ENCODE measurements around the gene RPL36. TPM values are rescaled to one million over a fixed set of nuclear protein-coding genes. Genes with fewer than 3 reads are reported as not detected.
A peak's percentile ranks its signal among the peaks of the same experiment; 100 is the strongest.

RPL36 gene
- total and polyA plus RNA-seq, 2 of the 8 experiments (the other 6 are each of a cell fraction or from before 2014, with no cell fraction given): 951 to 1,075 TPM

GRCh38 chr19:5698635-5699422, 8.7 kb downstream of the RPL36 start:
- no peak overlapping the region for H3K4ac ChIP-seq (replicated peaks; ENCODE audit: insufficient read length, low read depth, low read length)
- H2AFZ ChIP-seq (ENCODE audit: low read length): no peak overlapping the region
- no peak overlapping the region for H2BK20ac ChIP-seq (ENCODE audit: low read length)
- no peak for DNase-seq (ENCODE audit: low read depth in 1 of 2, low spot score in 2 of 2)
- no peaks in the 10 kb centered on the region for H3K4me1 ChIP-seq (replicated peaks in 1 of 4; ENCODE audit: control insufficient read depth in 3 of 4, insufficient read depth in 4 of 4, low read length in 3 of 4)
- H3K4me3 ChIP-seq (ENCODE audit: extremely low read depth in 1 of 4, insufficient read depth in 2 of 4, low read depth in 3 of 4, low read length in 4 of 4): no peak overlapping the region
- no peak overlapping the region for H4K5ac ChIP-seq (ENCODE audit: insufficient read length, low read depth, low read length)
- no peaks in the 10 kb centered on the region; the same call in 1 of the 2 replicates for H3K79me1 ChIP-seq (ENCODE audit: low read depth, low read length)
- peaks cover 0 to 9% of the 10 kb centered on the region in 2 experiments; a peak in 1 of 4 replicates for H3K9me3 ChIP-seq (ENCODE audit: insufficient read depth in 2 of 2, low read depth in 1 of 2, low read length in 1 of 2)
- H3K36me3 ChIP-seq (ENCODE audit: control insufficient read depth in 2 of 4, insufficient read depth in 4 of 4, low read length in 3 of 4): peaks cover 35 to 77% (median 64%) of the 10 kb centered on the region in 4 experiments
- no peak overlapping the region for H4K91ac ChIP-seq (replicated peaks; ENCODE audit: insufficient read length, low read length)
- no peak overlapping the region for H2BK15ac ChIP-seq (ENCODE audit: low read length)
- H3K56ac ChIP-seq (replicated peaks; ENCODE audit: insufficient read length, low read depth, low read length): no peak overlapping the region
- ChIA-PET CTCF (ENCODE audit: partially characterized antibody) (interaction anchor here (0.9 to 2.0 kb wide), 5 partner anchors 8 to 13 kb away, joined by 3 to 9 read pairs (median 4); partner anchors contain the start of gene RPL36), POLR2A (ENCODE audit: partially characterized antibody) (interaction anchor here (0.7 to 15.6 kb wide), 6 partner anchors 9 to 83 kb away, joined by 3 to 620 read pairs (median 4); partner anchors contain the start of genes CATSPERD, LONP1, RPL36 and SAFB)
- no peak overlapping the region for H2AK5ac ChIP-seq (ENCODE audit: low read depth, low read length)
- no peaks in the 10 kb centered on the region for H3K27me3 ChIP-seq (replicated peaks in 1 of 4; ENCODE audit: control insufficient read depth in 3 of 4, extremely low read depth in 1 of 4, insufficient read depth in 3 of 4, low read length in 3 of 4)
- no peak overlapping the region for H2BK5ac ChIP-seq (ENCODE audit: low read depth, low read length)
- H4K8ac ChIP-seq (ENCODE audit: extremely low read depth, insufficient read depth, low read length): no peak overlapping the region
- no peak overlapping the region for H3K9ac ChIP-seq (replicated peaks in 1 of 4; ENCODE audit: extremely low read depth in 1 of 4, low read depth in 3 of 4, low read length in 3 of 4)
- peaks cover 0 to 2% of the 10 kb centered on the region in 2 experiments; a peak in 1 of 4 replicates for H3K79me2 ChIP-seq (ENCODE audit: control insufficient read depth in 1 of 2, insufficient read depth in 2 of 2, low read length in 2 of 2)
- FAIRE-seq: no peak
- no peak overlapping the region for H3K23ac ChIP-seq (ENCODE audit: insufficient read length)
- H4K20me1 ChIP-seq (replicated peaks in 1 of 2; ENCODE audit: control insufficient read depth in 1 of 2, insufficient read depth in 2 of 2, low read length in 2 of 2): peaks cover 20 to 25% of the 10 kb centered on the region in 2 experiments
- H2BK120ac ChIP-seq (replicated peaks; ENCODE audit: low read depth, low read length): no peak overlapping the region
- 95% methylated on average over 38 of the region's 38 CpGs; no CpG with 5 or more reads in 1 of the 2 experiments for WGBS, 2 experiments (ENCODE audit: extremely low coverage in 1 of 2, insufficient coverage in 1 of 2, insufficient read length in 1 of 2, insufficient replicate concordance in 2 of 2, low coverage in 1 of 2, low lambda C conversion rate in 2 of 2, missing lambda C conversion rate in 1 of 2)
- H3K14ac ChIP-seq (ENCODE audit: insufficient read length): no peak overlapping the region
- no peak overlapping the region for H3K18ac ChIP-seq (ENCODE audit: extremely low read depth, low read length)
- no peak overlapping the region for H2BK12ac ChIP-seq (ENCODE audit: low read depth, low read length)
- no peaks in the 10 kb centered on the region; the same call in 1 of the 2 replicates for H3K23me2 ChIP-seq (ENCODE audit: low read depth, low read length)
- no peak overlapping the region for H3K4me2 ChIP-seq (ENCODE audit: insufficient read depth in 1 of 2, low read depth in 2 of 2, low read length in 2 of 2)
- no peak overlapping the region for H3K27ac ChIP-seq (ENCODE audit: low read depth, low read length)
- TF ChIP-seq SAP30 (IDR thresholded peaks at IDR 0.05; ENCODE audit: insufficient read depth, insufficient replicate concordance, low read length) (no peak), KDM5A (IDR thresholded peaks at IDR 0.05; ENCODE audit: low read length) (no peak), POLR2A (IDR thresholded peaks at IDR 0.05; ENCODE audit: control extremely low read depth in 1 of 2, low read depth in 2 of 2, low read length in 2 of 2) (0 out of 3 replicates have a peak, but pooled peaks of 1 of the 2 experiments have one; percentile 8), SUZ12 (IDR thresholded peaks at IDR 0.05; ENCODE audit: low read length) (no peak), RAD21 (IDR thresholded peaks at IDR 0.05 in 1 of 2, conservative IDR thresholded peaks at IDR 0.05 in 1 of 2; ENCODE audit: low read depth in 2 of 2, low read length in 2 of 2) (no peak), POU5F1 (IDR thresholded peaks at IDR 0.05; ENCODE audit: low read depth, low read length) (no peak), ATF2 (IDR thresholded peaks at IDR 0.05; ENCODE audit: low read length) (no peak), BCL11A (IDR thresholded peaks at IDR 0.05; ENCODE audit: low read depth in 2 of 2, low read length in 2 of 2) (no peak)
- TF ChIP-seq, protein P1, sequence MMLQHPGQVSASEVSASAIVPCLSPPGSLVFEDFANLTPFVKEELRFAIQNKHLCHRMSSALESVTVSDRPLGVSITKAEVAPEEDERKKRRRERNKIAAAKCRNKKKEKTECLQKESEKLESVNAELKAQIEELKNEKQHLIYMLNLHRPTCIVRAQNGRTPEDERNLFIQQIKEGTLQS (IDR thresholded peaks at IDR 0.05; ENCODE audit: insufficient read depth, low read depth, low read length): no peak
